RCC 7860 (cell line): ENCODE measurements around the gene HIPK3.
"Not testable (repeated sequence)": the region's sequence is repeated elsewhere in the genome, so short reads cannot be mapped to it uniquely, and the experiment has no call there.

Experiments
- DNase-seq: peaks from one replicate; pipeline ENCODE4 v3.0.0-alpha.2; 2015; ENCODE audit warnings: low spot score
- FAIRE-seq: peaks from 2 replicates; lab custom pipeline; 2012; peaks lifted over from hg19 to GRCh38; lab: Jason Lieb, UNC

The HIPK3 gene

DNA sequence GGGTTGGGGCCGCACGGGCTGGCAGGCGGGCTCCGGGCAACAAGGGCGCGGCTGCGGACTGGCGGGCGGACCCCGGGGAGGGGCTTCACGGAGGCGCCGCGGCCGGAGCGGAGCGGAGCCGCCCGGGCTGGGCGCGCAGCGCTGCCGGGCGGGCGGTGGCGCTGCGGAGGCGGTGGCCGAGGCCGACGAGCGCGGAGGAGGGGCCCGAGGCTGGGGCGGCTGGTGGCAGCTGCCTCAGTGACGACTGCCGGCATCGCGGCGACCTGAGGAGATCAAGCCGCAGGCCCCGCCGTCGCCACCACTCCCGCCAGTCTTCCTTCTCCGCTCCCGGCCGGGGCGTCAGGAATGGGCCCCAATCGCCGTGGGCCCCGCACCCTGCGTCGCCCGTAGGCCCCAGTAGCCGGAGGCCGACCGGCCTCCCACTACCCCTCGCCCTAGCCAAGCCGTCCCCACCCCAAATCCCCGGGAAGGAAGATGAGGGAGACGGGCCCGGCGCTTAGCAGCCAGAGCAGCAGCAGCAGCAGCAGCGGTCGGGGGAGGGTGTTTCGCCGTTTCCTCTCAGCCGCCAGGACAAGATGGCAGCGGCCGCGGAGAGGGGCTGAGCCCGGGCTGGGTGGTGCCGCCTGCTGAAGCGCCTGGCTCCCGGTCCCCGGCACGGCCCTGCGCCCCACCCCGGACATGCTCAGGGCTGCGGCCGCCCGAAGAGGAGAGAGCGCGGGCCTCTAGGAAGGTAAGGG, at the start of gene HIPK3:
Gene HIPK3, plus strand, starts transcription at position 222 of the 737 bp plus-strand sequence.
- no peak for FAIRE-seq
- peak; percentile 53 for DNase-seq

DNA sequence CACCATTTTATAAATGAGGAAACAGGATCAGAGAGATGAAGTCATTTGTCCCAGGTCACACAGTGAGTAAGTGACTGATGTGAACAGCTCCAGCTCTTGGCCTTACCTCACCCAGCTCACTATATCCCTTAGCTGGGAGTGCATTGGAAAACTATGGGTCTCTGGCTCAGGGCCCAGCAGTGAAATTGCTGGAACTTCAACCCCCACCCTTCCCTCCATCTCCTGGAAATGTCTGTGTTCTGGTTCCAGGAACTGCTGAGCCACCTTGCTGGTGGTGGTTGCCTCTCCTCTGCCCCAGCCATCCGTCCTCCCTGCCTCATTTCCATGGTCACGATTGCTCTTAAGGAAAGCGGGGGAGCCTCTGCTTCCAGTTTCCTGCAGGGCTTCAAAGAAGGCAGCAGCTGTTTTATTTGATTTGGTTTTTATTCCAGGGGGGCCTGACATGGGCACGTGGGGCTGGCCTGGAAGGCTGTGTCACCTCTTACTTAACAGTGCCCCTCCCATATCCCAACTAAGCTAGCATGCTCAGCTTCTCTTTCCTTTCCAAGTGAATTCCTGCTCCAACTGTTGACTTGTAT, 49.7 kb upstream of the HIPK3 start:
- FAIRE-seq: no peak
- no peak for DNase-seq

DNA sequence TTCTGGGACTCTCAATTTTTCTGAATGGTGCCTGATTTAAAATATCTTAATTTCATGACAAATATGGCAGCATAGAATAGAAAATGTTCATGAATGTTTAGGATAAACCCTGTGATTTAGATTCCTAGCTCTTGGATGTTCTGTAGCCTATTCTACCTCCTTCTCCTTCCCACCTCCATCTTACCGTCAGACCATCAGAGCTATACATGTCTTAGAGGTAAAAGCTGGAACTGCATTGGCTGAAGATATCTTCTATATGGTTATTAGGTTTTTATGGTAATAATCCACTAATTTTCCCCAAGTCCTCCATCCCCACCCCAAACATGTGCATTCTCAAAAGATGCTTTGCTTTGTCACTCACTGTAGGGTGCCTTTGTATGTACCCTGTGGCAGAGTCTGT, 49.0 kb upstream of the HIPK3 start:
- FAIRE-seq (no peak), DNase-seq (no peak)

DNA sequence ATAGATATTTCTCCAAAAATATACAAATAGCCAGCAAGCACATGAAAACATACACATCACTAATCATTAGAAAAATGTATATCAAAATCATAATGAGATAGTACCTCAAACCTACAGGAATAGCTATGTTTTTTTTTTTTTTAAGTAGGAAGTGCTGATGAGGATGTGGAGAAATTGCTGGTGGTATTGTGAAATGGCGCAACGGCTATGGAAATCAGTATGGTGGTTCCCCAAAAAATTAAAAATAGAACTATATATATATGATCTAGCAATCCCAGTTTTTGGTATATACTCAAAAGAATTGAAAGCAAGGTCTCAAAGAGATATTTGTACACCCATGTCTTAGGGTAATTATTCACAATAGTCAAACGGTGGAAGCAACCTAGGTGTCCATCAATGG, 46.0 kb upstream of the HIPK3 start:
- DNase-seq: no peak
- no peak for FAIRE-seq

DNA sequence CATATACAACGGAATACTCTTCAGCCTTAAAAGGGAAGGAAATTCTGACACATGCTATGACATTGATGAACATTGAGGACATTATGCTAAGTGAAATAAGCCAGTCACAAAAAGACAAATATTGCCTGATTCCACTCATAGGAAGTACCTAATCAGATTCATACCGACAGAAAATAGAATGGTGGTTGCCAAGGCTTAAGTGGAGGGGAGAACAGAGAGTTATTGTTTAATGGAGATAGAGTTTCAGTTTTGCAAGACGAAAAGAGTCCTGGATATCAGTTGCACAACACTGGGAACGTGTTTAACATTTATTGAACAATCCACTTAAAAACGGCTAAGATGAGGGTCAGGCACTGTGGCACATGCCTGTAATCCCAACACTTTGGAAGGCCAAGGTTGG, 45.6 kb upstream of the HIPK3 start:
- DNase-seq: no peak
- FAIRE-seq: no peak

DNA sequence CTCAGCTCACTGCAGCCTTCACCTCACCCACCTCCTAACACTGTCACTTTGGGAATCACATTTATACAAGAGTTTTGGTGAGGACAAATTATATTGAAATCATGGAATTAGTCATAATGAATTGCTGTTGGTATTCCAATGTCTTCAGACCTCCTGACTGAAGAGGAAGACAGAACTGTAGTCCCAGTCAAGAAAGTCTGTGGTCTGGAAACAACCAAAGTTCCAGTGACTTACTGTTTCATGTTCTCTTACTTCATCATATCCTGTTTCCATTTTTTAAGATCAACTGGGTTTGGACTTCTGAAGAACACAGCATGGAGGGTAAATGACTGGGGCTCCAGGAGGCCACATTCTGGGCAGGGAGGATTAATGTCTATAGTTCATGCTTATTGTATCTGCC, 43.0 kb upstream of the HIPK3 start:
- FAIRE-seq (no peak), DNase-seq (no peak)

DNA sequence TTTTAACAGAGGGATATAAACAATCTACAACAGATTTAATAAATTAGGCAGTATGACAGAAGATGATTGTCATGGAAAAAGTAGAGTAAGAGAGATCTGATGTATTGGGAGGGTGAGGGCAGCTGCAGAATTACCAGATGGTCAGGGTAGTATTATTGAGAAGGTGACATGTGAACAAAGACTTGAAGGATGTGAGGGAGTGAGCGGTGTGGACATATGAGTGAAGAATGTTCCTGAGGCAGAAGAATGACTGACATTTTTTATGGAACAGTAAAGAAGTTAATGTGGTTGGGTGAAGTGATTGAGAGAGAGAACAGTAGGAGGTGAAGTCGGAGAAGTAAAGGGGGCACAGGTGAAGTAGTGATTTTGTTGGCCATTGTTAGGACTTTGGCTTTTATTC, 42.4 kb upstream of the HIPK3 start:
- FAIRE-seq: no peak
- DNase-seq: no peak

DNA sequence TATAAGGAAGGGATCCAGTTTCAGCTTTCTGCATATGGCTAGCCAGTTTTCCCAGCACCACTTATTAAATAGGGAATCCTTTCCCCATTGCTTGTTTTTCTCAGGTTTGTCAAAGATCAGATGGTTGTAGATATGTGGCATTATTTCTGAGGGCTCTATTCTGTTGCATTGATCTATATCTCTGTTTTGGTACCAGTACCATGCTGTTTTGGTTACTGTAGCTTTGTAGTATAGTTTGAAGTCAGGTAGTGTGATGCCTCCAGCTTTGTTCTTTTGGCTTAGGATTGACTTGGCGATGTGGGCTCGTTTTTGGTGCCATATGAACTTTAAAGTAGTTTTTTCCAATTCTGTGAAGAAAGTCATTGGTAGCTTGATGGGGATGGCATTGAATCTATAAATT, 40.5 kb upstream of the HIPK3 start:
- DNase-seq, FAIRE-seq: not testable (repeated sequence)

DNA sequence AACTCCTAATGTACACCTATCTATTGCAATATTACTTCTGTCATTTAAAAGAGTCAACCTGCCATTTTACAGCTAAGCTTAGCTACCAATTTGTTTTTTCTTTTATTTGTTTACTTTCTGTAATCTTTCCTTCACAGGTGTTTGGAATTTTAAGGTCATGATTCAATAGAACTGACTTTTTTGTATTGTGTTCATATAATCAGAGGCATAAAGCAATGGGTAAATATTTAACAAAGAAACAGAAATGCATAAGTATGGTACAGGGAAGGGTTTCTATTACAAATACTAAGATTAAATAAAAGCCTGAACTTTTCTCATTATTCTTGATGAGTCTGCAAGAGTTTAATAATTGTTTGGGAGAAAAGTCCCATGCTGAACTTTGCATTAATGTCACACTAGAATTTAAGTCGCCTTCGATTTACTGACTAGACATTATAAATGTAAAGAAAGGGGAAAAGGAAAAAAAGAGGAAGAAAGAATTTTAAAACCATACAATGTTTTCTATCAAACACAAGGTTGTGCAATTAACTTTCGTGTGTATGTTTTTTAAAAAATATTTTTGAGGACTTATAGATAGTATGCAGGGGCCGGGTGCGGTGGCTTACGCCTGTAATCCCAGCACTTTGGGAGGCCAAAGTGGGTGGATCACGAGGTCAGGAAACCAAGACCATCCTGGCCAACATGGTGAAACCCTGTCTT, 35.0 kb upstream of the HIPK3 start:
- FAIRE-seq (no peak), DNase-seq (no peak)

DNA sequence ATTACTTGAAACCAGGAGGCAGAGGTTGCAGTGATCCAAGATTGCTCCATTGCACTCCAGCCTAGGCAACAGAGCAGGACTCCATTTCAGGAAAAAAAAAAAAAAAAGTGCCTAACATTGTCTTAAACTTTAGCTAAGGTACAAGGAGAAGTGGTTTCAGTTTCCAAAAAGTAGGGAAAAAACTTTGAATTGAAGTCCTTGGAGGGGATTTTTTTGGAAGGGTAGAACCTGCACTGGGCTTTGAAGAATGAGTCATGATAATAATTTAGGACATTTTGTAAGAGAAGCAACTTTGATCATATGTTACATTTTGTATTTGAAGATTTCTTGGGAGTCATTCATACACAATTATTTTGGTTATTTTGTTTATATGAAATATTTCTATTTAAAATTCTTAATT, 31.8 kb upstream of the HIPK3 start:
- no peak for DNase-seq
- no peak for FAIRE-seq

DNA sequence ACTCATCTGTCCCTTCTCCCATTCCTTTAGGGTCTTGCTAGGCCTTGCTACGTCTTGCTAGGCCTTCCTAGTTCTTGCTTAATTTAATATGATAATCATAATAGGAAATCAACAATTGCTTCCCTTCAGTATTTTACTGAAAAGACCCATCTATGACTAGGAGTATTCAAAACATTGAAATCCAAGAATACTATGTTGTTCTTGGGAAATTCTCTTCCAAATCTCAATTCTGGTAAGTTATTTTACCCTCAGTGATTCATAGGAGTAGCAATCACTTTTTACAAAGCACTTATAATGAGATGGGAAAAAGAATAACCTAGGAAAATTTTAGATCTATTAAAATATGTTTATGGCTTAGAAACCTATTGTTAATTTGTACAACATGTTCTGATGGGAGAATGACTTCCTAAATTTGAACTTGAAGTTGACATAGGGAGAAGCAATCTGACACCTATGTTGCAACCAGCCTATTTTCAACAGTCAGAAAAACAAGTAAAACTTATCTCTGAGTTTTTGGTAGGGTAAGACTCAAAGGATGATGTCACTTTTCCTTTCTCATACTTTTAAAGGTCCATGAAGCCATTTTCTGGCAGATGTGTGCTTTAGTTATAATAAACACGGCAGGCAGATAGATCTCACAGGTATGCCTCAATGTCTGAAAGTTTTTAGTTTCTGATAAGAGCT, 29.5 kb upstream of the HIPK3 start:
- FAIRE-seq (no peak), DNase-seq (no peak)

DNA sequence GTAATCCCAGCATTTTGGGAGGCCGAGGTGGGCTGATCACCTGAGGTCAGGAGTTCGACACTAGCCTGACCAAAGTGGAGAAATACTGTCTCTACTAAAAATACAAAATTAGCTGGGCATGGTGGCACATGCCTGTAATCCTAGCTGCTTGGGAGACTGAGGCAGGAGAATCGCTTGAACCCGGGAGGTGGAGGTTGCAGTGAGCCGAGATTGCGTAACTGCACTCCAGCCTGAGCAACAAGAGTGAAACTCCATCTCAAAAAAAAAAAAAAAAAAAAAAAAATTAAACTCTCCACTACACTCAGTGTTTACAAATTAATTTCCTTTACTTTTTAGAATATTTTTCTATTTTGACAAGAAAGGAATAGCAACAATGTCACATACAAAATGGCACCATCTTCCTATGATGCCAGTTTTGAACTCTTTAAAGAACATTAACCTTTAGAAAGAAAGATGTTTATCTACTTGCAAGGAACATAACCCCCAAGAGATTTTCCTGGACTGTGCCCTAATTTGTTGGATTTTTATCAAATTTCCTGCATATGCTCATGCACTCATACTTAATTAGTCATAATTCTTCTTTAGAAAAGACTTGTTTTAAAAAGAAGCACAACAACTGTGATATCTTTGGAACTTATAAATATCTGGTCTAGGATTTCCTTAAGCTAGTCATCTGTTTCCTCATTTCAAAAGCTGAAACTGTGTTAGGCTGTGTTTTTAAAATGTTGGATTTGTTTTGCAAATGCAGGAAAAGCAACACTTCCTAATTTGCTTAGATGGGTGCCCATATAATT, 22.6 kb upstream of the HIPK3 start:
- DNase-seq (no peak), FAIRE-seq (no peak)

DNA sequence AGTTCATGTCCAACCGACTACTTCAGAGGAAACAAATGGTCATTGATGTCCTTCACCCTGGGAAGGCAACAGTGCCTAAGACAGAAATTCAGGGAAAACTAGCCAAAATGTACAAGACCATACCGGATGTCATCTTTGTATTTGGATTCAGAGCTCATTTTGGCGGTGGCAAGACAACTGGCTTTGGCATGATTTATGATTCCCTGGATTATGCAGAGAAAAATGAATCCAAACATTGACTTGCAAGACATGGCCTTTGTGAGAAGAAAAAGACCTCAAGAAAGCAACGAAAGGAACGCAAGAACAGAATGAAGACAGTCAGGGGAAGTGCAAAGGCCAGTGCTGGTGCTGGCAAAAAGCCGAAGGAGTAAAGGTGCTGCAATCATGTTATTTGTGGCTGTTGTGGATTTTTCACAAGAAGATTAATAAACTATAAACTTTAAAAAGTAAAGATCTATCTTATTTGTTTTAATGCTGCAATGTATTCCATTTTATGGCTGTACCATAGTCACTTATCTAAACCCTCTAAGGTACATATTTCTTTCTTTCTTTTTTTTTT, 20.1 kb upstream of the HIPK3 start:
- FAIRE-seq (no peak), DNase-seq (no peak)

DNA sequence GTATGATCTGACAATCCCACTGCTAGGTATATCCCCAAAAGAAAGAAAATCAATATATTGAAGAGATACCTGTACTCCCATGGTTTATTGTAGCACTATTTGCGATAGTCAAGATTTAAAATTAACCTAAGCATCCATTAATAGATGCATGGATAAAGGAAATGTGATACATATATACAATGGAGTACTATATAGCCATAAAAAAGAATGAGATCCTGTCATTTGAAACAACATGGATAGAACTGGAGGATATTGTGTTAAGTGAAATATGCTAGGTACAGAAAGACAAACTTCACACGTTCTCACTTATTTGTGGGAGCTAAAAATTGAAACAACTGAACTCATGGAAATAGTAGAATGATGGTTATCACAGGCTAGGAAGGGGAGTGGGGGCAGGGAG, 14.6 kb upstream of the HIPK3 start:
- no peak for FAIRE-seq
- no peak for DNase-seq

DNA sequence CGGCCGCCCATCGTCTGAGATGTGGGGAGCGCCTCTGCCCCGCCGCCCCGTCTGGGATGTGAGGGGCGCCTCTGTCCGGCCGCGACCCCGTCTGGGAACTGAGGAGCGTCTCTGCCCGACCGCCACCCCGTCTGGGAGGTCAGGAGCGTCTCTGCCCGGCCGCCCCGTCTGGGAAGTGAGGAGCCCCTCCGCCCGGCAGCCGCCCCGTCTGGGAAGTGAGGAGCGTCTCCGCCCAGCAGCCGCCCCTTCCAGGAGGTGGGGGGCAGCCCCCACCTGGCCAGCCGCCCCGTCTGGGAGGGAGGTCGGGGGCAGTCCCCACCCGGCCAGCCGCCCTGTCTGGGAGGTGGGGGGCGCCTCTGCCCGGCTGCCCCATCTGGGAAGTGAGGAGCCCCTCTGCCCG, 13.5 kb upstream of the HIPK3 start:
- not testable (repeated sequence) for FAIRE-seq, DNase-seq

DNA sequence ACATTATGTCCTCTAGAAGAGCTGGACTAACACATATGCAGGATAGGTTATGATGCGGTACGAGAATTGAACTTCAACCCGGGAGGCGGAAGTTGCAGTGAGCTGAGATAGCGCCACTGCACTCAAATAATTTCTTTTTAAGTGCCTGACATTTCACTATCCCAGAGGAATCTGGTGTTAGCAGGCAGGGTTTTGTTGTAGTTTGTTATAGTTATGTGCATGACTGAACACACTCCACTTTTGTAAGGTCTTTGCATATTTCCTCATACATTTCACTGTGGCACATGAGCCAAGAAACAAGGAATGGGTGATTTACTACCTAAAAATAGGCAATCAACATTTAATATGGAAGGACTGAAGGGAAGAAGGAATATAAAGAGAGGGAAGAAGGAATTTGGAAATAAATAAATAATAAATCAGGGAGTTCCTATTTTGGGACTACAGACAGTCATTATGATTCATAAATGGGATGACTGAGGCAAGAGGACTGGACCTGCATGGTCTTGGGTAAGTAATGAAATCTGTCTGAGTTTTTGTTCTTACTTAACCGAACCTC, 8.7 kb upstream of the HIPK3 start:
- FAIRE-seq (peak; percentile 38), DNase-seq (no peak)

DNA sequence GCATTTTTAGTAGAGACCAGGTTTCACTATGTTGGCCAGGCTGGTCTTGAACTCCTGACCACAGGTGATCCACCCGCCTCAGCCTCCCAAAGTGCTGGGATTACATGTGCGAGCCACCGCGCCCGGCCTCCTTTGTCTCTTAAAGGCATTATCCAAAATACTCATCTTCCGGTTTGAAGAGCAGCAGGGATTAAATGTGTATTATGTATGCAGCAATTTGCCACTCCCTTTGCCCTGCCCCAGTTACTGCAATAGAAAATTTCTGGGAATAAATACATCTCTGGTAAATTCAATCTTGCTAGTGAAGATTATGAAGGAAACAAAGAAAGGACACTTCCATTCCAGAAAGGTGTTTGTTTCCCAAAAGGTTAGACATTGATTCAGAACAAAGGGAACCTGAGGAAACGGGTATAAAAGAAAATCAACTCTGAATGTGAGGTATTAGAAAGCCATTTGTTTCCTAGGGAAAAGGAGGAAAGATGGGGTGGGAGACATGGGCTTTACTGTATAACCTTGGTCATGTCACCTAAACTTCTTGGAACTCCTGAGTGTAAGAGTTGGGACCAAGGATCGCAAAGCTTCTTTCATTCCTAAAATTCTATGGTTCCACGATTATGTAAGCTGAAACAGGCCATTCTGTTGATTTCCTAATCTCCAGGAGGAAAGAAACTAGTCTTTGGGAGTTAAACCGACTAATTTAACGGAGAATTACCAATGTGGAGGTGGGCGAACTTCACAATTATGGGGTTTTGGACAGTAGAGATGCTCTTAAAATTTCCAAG, 959 bp upstream of the HIPK3 start:
- FAIRE-seq (no peak), DNase-seq (no peak)

DNA sequence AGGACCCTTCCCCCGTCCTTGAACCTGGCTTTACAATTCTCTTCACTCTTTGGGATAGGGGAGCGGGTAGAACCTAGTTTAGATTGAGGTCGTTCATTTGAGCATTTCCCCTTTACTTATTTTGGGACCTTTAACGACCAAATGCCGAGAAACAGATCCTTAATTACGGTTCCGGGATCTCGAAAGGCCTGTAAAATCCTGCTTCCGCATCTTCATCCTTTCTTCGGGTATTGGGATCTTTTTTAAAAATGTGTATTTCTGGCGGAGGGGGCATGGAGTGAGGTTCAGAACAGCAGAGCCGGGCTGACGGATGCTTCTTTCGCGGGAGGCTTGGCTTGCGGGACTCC, 395 bp upstream of the HIPK3 start:
- FAIRE-seq (no peak), DNase-seq (no peak)

DNA sequence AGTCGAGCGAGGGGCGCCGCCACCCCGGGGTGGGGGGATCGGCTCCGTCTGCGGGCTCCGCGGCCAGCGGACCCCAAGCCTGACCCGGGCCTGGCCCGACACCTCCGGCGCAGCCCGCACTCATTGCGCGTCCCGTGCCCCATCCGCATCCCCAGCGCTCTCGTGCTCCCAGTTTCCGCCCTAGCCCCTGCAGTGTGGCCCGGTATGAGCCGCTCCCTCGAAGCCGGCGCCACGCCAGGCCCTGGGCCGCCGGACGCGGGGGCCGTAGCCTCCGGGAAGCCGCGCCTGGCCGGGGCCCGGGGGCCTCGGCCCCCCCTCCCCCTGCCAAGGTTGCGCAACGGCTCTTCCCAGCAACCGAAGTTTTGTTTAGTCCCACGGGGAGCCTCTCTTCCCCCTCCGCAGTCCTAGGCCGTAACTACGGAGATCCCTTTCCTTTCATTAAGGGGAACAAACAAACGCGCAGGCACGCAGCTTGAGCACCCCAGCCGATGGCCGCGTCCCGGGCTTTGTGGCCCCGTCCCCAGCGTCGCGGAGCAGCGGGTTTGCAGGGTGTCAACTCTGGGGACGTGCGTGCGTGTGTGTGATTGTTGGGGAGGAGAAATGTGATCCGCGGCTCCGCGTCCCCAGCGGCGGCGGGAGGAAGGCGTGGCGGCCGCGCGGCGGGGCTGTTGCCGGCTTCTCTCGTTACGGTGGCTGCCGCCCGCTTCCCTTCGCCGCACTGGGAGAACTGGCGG, 883 bp downstream of the HIPK3 start:
- peak; percentile 55 for DNase-seq
- no peak for FAIRE-seq
